Activated CD4-positive, CD25-positive, alpha-beta regulatory T cell treated with anti-CD3 and anti-CD28 coated beads, Interleukin-2, amount 50 U/mL, for 24 hours (primary cell): Measurements from ENCODE around the gene ILKAP.

Experiments
- ATAC-seq, 2 donors: fragments of 150-1000 bp; cut with Tn5 transposase; one replicate each; pipeline ENCODE4 v1.10.0; 2021; ENCODE audit warnings: mild to moderate bottlenecking in 1 of 2, moderate library complexity in 1 of 2

ILKAP gene

DNA sequence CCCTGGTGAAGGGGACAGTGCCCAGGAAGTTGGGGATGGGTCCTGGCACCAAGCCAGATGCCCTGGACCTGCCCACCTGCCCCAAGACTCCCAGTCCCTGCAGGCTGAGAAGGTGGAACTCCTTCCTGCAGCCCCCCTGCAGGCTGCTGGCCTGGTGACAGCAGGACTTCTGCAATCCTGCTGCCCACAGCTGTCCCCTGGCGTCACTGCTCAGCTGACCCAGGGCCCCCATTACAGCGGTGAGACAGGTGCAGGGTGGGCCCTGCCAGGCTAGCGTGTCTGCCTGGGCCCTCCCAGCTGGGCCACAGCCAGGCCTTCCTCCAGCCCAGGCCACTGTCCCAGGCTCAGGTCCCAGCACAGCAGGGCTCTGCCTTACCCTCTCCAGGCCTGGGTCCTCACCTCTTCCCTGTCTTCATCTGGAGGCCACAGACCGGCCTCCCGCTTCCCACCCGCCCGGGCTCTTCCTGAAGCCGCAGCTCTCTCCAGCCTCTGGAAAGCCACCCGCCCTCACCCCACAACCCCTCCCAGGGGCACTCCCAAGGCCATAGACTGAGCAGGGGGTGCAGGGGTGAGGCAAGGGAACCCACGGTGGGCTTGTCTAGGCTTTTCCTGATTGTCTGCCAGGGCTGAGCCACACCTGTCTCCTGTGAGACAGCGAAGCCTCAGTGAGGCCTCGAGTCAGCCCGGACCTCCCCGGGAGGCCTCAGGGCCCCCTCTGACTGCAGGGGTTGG, 53.5 kb downstream of the ILKAP start:
- ATAC-seq, result no peak

DNA sequence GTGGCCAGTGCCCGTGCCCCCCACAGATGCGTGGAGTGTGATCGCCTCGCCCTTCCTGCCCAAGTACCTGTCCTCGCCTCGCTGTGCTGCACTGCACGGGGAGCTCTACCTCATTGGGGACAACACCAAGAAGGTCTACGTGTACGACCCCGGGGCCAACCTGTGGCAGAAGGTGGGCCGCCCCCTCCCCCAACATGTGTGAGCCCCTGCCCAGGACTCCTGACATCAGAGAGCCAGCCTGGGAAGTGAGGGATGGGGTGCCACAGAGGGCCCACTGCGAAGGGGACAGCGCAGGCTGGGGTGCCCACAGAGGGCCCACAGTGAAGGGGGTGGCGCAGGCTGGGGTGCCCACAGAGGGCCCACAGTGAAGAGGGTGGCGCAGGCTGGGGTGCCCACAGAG, 54.5 kb downstream of the ILKAP start:
- ATAC-seq, result no peak

DNA sequence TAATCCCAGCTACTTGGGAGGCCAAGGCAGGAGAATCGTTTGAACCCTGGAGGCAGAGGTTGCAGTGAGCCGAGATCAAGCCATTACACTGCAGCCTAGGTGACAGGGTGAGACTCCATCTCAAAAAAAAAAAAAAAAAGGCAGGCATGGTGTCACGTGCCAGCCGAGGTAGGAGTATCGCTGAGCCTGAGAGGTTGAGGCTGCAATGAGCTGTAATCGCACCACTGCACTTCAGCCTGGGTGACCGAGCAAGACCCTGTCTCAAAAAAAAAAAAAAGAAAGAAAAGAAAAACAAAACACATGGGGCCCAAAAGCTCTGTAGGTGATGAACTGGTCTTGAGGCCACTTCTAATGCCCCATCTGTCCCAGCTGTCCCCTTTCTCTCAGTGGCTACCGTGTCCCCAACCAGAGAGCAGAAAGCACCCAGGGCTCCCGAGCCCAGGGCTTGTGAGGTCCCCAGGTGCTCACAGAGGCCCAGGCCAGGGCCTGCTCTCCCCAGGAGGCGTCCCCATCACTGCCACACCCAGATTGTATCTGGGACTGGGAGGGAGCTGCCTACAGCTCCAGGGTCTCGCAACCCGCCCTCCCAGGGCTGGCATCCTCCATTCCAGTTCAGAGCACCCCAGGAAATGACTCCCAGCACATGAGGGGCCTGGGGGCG, 56.5 kb downstream of the ILKAP start:
- ATAC-seq, result no peak

DNA sequence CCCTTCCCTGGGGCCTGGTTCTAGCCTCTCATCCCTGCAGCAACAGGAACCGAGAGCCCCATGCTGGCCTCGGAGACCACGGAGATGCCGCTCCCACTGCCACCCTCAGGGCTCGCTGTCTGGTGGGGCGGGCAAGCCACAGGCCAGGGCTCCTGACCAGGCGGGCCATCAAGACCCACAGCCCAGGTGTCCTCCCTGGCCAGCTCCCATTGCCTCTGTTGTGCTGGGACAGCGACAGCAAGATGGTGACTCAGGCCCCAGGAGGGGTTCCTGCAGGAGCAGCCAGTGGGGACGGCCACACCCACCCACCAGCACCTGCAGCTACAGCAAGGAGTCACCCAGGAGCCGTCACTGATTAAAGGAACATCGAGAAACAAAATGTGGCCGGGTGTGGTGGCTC, 57.6 kb downstream of the ILKAP start:
- no peak for ATAC-seq

DNA sequence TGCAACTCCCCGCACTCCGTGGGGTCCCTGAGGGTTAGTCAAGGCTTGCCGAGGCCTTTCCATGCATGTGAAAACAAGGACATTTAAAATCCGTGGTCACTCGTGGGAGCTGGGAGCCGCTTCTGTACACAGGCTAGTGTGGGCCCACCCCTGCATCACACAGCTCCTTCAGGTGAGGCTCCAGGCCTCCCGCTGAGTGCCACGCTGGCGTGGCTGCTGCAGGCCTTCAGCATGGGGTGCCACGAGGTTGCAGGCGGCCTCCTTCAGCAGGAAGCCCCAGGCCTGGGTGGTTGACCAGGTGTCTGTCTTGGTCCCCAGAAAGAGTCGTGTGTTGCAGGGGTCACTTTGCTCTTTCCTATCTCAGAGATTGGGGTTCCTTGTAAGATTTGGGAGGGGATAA, 58.4 kb downstream of the ILKAP start:
- no peak for ATAC-seq

DNA sequence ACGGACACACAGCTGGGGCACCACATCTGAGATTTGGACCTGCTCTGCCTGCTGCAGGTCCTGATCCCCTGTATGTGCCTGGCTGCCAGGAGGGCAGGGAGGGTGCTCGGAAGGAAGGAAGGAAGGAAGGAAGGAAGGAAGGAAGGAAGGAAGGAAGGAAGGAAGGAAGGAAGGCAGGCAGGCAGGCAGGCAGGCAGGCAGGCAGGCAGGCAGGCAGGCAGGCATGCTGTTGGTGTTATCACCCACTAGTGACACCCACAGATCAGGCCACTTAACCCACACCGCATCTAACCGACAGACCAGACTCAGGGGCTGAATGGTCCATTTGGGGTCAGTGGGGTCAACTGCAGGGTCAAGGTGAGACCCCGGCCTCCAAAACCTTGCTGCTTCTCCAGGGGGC, 59.2 kb downstream of the ILKAP start:
- ATAC-seq, result no peak

DNA sequence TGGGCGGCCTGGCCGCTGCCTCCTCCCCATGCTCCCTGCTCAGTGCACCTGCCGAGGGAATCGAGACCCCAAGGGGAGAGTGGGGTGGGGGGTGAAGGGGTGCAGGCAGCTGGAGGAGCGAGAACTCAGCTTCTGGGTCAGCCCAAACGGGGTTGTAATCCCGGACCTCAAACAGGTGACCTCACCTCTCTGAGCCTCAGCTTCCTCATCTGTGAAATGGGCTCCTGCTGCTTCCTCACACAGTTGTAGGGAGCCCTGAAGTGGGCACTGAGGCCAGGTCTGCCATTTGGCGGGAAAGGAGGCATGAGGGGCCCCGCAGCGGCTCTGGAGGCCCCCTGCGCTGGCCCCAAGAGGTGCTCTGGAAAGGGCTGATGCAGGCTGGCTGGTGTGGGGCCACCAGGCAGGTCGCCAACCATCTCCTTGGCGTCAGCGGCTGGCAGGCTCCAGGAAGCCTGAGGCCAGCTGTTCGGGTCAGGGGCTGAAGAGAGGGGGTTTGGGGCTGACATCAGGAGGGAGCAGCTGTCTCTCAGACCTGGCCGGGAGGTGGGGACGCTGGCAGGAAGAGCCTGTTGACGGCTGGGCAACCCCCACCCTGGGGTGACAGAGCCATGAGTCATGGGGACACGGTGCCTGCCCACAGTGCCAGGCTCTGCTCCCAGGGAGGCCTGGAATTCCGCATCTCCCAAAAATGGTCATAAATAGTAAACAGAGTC, 60.1 kb downstream of the ILKAP start:
- no peak for ATAC-seq

DNA sequence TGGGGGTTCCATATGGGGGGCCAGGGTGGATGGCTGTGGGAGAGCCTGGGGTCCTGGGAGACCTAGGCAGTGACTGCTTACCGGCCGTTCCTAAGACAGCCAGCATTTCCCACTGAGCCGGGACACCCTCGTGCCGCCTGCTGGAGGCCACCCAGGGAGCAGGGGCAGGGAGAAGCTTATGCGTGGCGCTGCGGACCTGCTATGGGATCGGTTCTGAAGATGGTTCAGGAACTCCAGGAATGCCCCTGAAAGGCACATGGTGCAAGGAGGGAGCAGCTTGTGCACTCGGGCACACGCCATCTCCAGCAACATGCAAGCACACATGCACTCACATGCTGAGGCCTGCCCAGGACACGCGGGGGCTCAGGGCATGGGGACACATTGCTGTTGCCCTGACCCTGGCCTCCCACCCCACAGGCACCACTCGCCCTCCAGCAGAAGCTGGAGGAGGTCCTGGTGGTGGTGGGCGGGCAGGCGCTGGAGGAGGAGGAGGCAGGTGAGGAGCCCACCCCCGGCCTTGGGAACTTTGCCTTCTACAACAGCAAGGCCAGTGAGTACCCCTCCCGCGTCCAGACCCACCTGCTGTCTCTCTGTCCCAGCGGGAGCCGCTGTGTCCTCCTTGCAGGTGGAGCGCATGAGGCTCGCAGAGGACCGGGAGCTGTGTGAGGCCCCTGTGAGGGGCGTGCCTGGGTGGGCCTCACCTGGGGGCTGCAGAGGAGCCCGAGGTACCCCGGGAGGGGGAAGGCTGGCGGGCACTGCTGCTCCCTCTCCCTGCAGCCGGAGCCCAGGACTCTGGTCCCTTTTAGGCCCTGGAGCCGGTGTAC, 60.9 kb downstream of the ILKAP start:
- no peak for ATAC-seq

DNA sequence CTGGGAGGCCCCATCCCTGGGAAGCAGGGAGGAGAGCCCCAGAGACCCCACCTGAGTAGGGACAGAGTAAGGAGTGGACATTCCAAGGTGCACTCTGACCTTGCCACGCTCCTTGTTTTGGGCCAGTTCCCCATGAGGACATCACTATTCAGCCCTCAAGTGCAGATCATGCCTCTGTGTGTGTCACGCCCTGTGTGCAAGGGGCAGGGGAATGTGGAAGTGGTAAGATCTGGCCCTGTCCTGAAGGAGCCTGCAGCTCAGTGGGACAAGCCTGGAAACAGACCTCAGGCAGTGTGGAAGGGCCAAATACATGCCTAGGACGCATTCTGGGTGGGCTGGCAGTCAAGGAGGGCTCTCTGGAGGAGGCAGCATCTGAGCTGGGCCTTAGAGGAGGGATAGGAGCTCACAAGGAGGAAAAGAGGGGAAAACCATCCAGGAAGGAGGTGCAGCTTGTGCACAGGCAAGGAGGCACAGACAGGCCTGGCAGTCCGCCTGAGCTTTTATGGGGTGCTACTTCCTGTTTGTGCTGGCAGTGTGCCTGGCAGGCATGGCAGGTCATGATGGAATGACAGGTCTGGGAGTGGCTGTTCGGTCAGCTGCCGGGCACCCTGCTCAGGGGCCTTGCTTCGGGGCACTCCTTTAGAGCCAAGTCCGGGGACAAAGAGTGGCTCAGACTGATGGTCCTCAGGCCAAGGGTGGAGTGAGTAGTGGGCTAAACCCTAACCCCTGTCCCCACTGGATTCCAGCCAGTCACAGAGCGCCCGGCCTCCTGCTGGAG, 61.8 kb downstream of the ILKAP start:
- ATAC-seq, result no peak

DNA sequence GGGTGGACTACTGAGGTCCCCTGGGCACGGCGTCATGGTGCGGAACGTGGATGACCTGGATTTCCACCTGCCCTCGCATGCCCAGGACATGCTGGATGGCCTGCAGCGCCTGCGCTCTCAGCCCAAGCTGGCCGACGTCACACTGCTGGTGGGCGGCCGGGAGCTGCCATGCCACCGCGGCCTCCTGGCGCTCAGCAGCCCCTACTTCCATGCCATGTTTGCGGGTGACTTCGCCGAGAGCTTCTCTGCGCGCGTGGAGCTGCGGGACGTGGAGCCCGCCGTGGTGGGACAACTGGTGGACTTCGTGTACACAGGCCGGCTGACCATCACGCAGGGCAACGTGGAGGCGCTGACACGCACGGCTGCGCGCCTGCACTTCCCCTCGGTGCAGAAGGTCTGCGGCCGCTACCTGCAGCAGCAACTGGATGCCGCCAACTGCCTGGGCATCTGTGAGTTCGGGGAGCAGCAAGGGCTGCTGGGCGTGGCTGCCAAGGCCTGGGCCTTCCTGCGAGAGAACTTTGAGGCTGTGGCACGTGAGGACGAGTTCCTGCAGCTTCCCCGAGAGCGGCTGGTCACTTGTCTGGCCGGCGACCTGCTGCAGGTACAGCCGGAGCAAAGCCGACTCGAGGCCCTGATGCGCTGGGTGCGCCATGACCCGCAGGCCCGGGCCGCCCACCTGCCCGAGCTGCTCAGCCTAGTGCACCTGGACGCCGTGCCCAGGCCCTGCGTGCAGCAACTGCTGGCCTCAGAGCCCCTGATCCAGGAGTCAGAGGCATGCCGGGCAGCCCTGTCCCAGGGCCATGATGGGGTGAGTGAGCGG, 62.6 kb downstream of the ILKAP start:
- ATAC-seq, result no peak

DNA sequence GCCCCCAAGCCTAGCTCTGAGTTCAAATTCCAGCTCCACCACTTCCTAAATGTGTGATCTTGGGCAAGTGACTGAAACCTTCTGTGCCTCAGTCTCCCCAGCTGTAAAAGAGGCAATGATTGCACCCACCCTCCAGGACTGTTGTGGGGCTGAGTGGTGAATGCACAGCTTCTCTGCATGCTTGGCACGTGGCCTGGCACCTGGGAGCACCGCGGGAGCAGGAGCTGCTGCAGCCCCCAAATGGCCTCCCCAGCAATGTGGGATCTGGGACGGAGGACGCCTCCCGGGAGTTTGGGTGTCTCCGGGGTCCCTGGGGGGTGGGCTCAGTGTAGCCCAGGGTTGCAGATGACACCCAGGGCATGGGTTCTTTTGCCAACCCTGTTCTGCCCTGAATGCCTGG, 63.5 kb downstream of the ILKAP start:
- ATAC-seq, result no peak

DNA sequence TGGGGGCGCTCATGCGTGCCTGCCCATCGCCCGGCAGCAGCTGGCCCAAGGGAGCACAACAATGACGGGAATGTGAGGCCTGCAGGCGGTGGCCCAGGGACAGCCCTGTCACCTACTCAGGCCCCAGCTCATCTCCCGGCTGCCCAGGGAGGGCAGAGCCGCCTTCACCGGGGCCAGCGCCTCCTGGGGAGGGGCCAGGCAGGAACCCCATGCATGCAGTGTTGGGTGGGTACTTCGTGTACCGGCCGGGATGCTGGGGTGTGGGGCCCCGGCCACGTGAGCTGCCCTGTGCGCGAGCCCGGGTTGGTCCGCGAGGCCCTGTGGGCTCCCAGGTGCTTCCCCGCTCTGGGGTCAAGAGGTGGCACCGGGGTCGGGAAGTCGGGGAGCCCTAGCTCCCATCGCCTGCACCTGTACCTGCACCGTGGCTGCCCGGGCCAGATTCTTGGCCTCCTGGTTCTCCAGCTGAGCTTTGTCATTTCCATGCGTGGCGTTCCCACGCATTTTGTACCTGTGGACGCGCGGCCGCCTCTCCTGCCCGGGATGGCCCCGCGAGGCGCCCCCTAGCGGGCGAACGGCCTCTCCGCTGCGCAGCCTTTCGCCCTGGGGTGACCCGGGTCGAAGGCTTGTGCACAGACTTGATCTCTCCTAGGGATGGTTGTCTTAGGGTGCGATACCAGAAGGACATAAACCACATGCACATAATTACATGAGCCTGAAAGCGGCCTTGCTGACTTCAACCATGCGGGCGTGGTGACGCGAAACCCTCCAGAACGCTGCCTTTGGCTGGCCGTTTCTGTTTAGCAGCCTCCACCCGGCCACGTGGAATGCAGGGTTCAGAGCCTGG, 64.1 kb downstream of the ILKAP start:
- ATAC-seq, result no peak

DNA sequence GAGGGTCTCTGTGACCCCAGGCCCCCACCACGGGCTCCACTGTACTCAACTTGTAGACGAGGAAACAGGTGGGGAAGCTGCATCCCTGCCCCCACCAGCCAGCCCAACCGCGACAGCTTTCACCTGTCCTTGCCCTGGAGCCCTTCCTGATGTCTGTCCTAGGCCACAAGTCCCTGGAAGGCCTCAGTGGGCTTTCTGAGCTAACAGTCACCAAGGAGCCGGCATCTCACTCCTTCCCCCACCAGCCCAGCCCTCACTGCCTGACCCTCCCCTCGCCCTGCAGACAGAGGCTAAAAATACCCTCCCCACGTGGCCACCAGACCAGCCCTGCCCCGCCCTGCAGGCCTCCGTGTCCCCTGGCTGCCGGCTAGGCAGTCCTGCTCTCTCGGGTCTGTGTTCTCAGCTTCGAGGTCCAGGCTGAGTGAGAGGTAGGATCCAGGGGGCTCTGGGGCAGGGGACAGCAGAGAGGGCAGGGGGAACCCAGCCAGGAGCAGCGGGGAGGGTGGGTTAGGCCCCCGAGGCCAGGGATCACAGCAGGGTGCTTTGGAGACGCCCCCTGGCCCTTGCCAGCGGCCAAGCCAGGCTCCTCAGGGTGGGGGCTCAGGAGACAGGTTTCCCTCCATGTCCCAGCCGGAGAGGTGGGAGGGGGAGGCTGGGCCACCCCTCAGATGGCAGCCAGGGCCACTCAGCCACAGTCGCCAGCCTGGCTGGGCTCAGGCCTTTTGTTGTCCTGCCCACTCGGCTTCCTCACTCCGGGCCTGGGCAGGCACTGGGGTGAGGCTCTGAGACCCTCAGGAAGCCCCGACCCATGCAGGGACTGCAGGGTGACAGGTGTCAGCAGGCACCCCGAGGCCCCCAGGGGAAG, 64.9 kb downstream of the ILKAP start, which contains the start of gene KLHL30:
TSS of gene KLHL30 (plus strand) at position 338 of the 865 bp plus-strand sequence. CDS start 2,087 bp downstream, outside the sequence.
- ATAC-seq, result no peak

DNA sequence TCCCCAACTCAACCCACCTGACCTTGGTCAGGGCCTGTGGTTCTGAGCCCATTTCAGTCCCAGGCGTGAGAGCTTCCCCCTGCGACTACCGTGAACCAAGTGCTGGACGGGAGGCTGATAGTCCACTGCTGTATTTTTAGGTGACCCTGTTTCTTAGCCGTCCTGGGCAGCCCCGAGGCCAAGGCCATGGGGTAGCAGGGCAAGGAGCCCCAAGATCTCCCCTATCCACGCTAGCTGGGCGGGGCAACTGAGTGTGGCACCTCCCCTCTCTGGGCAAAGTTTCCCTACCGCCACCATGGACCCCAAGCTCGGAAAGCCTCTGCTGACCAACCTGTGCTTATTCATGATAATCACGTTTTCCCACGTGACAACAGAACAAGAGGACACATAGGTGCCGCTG, 65.6 kb downstream of the ILKAP start:
- ATAC-seq, result no peak

DNA sequence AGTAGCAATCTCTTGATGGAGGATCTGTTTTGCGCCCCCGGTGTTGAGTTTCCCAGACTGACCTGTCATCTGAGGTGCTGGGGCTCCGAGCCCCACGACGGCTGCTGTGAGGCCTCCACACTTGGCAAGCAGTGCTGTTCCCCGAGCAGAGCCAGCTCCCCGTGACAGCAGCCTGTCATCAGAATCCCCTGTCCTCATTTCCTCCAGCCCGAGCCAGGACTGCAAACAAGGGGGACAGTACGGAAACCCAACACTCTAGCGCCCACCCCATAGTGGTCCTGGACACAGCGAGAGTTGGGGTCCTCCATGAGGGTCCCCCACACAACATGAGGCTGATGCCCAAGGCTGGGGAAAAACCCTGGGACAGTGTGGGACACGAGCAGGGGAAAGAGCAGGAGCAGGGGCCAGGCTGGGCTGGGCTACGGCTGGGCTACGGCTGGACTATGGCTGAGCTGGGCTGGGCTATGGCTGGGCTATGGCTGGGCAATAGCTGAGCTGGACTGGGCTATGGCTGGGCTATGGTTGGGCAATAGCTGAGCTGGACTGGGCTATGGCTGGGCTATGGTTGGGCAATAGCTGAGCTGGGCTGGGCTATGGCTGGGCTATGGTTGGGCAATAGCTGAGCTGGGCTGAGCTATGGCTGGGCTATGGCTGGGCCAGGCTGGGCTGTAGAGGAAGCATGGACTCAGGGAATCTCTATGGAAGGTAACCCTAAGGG, 66.5 kb downstream of the ILKAP start:
- ATAC-seq, result no peak

DNA sequence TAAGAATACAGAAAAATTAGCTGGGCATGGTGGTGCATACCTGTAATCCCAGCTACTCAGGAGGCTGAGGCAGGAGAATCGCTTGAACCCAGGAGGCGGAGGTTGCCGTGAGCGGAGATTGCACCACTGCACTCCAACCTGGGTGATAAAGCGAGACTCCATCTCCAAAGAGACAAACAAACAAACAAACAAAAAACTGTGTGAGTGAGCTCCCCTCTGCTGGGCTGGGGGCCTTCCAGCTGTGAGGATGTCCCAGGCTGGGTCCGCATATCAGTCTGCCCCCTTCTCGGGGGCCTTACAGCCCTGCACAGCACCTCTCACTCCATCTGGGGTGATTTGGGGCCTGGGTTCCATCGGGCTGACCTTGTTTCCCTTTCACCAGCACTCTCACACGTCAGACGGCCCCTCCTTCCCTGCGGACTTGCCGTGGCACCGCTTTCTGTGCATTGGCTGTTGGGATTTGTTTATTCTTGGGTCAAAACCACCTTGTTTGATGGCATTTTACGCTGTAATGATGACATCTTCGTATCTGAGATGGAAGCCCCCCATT, 67.8 kb downstream of the ILKAP start:
- ATAC-seq, result no peak

DNA sequence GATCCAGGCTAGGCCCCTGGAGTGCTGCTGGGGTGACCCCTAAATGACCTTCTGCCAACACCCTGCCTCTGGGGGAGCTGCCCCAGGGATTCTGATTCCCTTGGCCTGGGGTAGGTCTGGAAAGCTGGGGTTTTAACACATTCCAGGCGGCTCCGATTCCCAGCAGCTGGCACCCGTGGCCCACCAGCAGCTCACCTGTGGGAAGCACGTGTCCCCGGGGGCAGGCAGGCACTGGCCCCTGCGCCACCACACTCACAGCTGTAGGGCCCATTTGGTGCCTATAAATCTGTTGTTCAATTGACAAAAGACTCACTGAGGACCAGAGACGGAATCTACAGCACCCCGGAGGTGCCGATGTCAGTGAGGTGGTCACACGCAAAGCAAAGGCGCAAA, 69.1 kb downstream of the ILKAP start:
- no peak for ATAC-seq
